DND-41 (cell line): Measurements from ENCODE around the gene BICC1.

Experiments used
- EZH2 ChIP-seq: IDR thresholded peaks from 3 replicates; pipeline ENCODE4 v1.6.1; 2012; ENCODE audit warnings: borderline replicate concordance, low read depth, mild to moderate bottlenecking, moderate library complexity, low read length, inconsistent platforms; ENCODE audit not compliant: severe bottlenecking
- TF ChIP-seq, protein P1 (sequence below): IDR thresholded peaks from 2 replicates; pipeline ENCODE4 v1.5.1; 2012; ENCODE audit warnings: borderline replicate concordance, low read length, moderate library complexity, mild to moderate bottlenecking; ENCODE audit not compliant: poor library complexity, severe bottlenecking; ENCODE audit errors: extremely low read depth

GRCh38 chr10:58477122-58477521 is 35.5 kb upstream of the BICC1 start:
- TF ChIP-seq, protein P1, sequence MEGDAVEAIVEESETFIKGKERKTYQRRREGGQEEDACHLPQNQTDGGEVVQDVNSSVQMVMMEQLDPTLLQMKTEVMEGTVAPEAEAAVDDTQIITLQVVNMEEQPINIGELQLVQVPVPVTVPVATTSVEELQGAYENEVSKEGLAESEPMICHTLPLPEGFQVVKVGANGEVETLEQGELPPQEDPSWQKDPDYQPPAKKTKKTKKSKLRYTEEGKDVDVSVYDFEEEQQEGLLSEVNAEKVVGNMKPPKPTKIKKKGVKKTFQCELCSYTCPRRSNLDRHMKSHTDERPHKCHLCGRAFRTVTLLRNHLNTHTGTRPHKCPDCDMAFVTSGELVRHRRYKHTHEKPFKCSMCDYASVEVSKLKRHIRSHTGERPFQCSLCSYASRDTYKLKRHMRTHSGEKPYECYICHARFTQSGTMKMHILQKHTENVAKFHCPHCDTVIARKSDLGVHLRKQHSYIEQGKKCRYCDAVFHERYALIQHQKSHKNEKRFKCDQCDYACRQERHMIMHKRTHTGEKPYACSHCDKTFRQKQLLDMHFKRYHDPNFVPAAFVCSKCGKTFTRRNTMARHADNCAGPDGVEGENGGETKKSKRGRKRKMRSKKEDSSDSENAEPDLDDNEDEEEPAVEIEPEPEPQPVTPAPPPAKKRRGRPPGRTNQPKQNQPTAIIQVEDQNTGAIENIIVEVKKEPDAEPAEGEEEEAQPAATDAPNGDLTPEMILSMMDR, result no peak
- TF ChIP-seq EZH2, result no peak
